Measurements from ENCODE around the gene PKNOX2.

The PKNOX2 gene

GRCh38 chr11:125369808-125370207 lies 205.3 kb downstream of the PKNOX2 start:
- DNase-seq: no peak

- DNase-seq: no peak
These were observed 206.2 kb downstream of the PKNOX2 start for GRCh38 chr11:125370561-125371389.

GRCh38 chr11:125371431-125371935 lies 206.9 kb downstream of the PKNOX2 start:
- DNase-seq: no peak

- no peak for DNase-seq
These were observed 207.5 kb downstream of the PKNOX2 start for GRCh38 chr11:125372088-125372487.

GRCh38 chr11:125372911-125373310 lies 208.4 kb downstream of the PKNOX2 start:
- no peak for DNase-seq

- DNase-seq: no peak
These were observed 209.2 kb downstream of the PKNOX2 start for GRCh38 chr11:125373426-125374391.

- no peak for DNase-seq
These were observed 209.8 kb downstream of the PKNOX2 start for GRCh38 chr11:125374398-125374797.

- DNase-seq: no peak
These were observed 210.6 kb downstream of the PKNOX2 start for GRCh38 chr11:125375146-125375545.

- no peak for DNase-seq
These were observed 211.6 kb downstream of the PKNOX2 start for GRCh38 chr11:125376117-125376516.

- no peak for DNase-seq
These were observed 212.3 kb downstream of the PKNOX2 start for GRCh38 chr11:125376856-125377255.

GRCh38 chr11:125378083-125378482 lies 213.5 kb downstream of the PKNOX2 start:
- no peak for DNase-seq

- DNase-seq: no peak
These were observed 214.0 kb downstream of the PKNOX2 start for GRCh38 chr11:125378571-125378970.

- DNase-seq: no peak
These were observed 215.0 kb downstream of the PKNOX2 start for GRCh38 chr11:125379565-125379964.

GRCh38 chr11:125379981-125380380 lies 215.4 kb downstream of the PKNOX2 start:
- DNase-seq: no peak

GRCh38 chr11:125380756-125381445 lies 216.3 kb downstream of the PKNOX2 start:
- no peak for DNase-seq

GRCh38 chr11:125381499-125382044 lies 217.0 kb downstream of the PKNOX2 start:
- DNase-seq: no peak

- DNase-seq: no peak
These were observed 217.8 kb downstream of the PKNOX2 start for GRCh38 chr11:125382314-125382791.

- no peak for DNase-seq
These were observed 218.3 kb downstream of the PKNOX2 start for GRCh38 chr11:125382822-125383221.

GRCh38 chr11:125384825-125385224 lies 220.3 kb downstream of the PKNOX2 start:
- no peak for DNase-seq

- DNase-seq: no peak
These were observed 223.3 kb downstream of the PKNOX2 start for GRCh38 chr11:125387901-125388300.

- no peak for DNase-seq
These were observed 224.1 kb downstream of the PKNOX2 start for GRCh38 chr11:125388611-125389010.

Data from CD4-positive, alpha-beta T cell treated with Interleukin-17A for 4 hours (primary cell).